ENCODE data around the gene RNF169.
A peak's percentile ranks its signal among the peaks of the same experiment; 100 is the strongest.

The RNF169 gene

DNA sequence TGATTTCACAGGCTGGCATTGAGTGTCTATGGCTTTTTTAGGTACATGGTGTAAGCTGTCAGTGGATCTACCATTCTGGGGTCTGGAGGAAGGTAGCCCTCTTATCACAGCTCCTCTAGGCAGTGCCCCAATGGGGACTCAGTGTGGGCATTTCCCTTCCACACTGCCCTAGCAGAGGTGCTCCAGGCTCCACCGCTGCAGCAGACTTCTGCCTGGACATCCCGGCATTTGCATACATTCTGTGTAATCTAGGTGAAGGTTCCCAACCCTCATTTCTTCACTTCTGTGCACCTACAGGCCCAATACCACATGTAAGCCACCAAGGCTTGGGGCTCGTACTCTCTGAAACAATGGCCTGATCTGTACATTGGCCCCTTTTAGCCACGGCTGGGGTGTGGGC lies 78.3 kb downstream of the RNF169 start:
- DNase-seq, result no peak

- no peak for DNase-seq
Measured at GRCh38 chr11:74837191-74837590, 88.5 kb downstream of the RNF169 start.

GRCh38 chr11:74838188-74838587 lies 89.5 kb downstream of the RNF169 start:
- DNase-seq, result no peak

DNA sequence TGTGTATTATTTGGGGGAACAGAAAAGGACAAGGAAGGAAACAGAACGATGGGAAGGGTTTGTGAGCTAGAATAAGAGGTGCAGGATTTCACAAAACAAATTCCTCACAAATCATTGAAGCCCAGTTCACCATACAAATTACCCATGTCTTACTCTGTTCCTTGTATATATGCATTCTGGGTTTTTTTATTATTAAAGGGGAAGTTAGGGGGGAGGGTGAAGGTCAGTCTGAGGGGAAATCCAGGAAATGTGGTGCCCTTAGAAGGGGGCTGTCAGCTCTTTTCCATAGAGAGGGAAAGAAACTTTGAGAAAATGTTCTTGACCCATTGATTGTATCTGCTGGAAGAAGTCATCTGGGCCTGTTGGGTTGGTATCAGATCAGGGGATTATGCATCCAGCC lies 90.8 kb downstream of the RNF169 start:
- no peak for DNase-seq

GRCh38 chr11:74839971-74840370 lies 91.3 kb downstream of the RNF169 start:
- no peak for DNase-seq

DNA sequence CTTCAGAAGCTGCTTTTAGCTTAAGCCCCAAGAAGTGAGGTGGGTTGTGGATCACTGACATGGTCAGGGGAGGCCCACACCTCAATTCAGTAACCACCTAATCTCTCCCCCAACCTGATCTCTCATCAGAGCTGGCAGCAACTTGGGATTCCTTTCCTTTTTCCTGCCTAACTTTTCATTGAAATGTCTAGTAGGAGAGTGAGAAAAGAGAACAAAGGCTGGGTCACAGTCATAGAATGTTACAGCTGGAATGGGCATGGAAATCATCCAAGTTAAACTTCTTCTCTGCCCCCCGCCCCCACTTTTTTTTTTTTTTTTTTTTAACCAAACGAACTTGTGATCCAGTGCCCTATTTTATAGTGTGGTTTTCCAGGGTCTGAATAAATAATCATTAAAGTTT lies 91.8 kb downstream of the RNF169 start:
- DNase-seq, result no peak

DNA sequence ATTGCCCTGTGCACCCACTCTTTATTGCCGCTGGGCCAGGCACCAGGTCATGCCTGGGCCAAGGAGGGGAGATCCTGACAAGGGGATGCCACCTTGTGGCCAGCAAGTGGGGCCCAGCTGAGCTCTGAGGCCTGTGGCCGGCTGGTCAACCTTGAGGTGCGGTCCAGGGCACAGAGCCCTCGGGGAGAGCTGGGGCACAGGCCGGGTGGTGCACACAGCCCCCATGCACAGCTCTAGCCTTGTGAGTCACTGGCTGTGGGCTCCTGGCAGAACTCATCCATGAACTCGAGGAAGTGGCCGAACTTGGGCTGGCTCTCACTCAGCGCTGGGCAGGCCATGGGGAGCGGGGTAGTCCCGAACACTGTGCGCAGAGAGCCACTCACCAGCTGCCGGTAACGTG lies 94.3 kb downstream of the RNF169 start:
- no peak for DNase-seq

GRCh38 chr11:74844072-74844471 lies 95.4 kb downstream of the RNF169 start:
- DNase-seq, result no peak

DNA sequence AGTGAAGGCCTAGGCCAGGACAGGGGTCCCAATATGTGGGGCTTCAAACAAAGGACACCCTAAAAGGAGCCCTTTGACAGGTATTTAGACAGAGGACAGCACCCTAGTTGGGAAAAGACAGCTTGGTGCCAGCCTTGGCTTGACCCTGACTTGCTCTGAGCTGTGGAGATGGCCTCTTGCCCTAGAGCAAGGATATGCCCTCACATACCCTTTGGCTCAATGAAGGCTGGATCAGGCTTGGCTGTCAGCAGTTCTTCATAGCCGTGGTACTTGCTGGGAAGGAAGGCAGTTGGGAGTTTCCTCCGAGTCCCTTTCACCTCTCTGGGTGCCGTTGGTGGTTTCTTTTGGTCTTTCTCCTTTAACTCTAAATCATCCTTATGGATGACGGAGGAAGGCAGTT lies 96.2 kb downstream of the RNF169 start:
- no peak for DNase-seq

- DNase-seq, result no peak
Measured at GRCh38 chr11:74845978-74846517, 97.4 kb downstream of the RNF169 start.

- no peak for DNase-seq
Measured at GRCh38 chr11:74846770-74847169, 98.1 kb downstream of the RNF169 start.

GRCh38 chr11:74847395-74847794 lies 98.7 kb downstream of the RNF169 start:
- DNase-seq, result no peak

GRCh38 chr11:74847895-74848294 lies 99.2 kb downstream of the RNF169 start:
- DNase-seq, result no peak

DNA sequence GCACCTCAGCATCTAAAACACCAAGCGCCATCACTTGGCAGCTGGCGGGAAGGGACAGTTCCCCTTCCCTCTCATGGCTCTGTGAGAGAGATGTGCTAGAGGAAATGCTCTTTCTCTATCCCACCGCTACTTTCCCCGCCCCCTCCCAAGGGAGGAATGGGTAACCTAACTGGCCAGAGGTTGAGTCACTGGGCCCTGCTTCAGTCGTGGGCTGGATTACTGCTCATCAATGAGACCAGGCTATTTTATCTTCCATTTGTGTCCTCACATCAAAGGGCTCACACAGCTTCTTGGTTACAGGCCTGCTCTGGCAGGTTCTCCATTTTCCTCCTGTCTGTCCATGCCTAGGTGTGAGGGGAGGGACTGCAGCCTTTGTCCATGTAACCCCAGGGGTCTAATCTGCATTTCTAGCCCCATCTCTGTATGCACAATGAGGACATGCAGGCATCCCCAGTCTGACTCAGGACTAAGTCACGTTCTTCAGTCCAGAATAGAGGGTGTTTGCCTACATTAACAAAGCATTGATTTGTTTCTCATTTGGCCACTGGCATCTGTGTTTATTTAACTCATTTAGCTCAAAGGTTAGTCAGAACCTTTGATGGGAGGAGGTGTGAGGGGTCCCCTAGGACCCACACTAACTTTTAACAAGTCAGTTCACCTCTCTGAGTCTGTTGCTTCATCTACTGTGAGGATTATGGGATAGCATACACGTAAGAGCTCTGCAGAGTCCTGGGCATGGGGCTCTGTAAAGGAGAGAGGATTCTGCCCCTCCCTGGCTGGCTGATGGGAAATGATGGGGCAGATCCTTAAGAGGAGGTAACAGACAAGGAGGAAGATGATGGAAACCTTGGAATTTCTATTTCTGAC lies 101.1 kb downstream of the RNF169 start:
- no peak for DNase-seq

DNA sequence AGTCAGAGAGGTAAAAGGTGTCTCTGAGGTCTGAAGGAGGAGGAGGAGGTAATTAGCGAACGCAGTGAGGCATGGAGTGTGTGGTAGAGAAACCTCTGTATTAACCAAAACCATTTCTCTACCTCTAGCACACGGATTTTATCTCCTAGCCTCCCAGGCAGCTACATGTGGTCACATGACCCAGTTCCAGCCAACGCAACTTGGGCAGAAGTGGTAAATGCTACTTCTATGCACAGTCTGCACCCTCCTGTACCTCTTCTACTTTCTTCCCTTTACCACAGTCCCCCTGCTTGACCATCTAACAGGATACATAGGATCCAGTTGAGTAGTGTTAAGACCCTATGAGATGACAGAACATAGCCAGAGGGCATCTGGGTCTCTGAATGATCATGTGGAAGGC lies 104.6 kb downstream of the RNF169 start:
- DNase-seq, result no peak

DNA sequence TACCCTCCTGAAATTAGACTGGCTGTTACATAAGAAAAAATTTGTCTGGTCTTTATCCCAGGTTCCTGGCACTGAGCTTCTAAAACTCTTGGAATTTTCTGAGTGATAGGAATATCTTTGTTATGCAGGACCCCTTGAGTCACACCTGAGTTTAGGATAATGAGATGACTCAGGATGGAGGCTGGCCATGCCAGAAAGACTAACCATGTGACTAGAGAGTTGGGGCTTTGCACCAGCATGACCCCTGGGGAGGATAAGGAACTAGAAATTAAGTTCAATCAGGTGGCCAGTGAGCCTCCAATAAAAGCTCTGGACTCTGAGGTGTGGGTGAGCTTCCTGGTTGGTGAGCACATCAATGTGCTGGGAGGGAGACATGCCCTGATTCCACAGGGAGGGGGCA lies 112.1 kb downstream of the RNF169 start:
- DNase-seq, result no peak

DNA sequence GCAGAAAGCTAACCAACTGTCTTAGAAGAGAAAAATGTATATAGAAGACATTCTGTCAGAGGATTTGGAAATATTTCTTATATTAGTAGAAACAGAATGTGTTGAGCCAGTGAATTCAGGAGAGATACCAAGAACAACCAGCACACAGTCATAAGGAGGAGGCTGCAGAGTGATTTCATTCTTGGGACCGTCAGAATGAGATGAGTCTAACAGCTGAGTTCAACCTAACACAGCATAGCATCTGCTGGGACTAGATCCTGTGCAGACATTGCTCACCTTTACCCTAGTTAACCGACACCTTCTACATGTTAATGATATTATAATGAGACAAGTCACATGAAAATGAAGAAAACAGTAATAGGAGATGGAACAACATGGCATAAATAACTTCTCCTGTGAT lies 114.8 kb downstream of the RNF169 start:
- no peak for DNase-seq

- DNase-seq, result no peak
Measured at GRCh38 chr11:74866557-74866956, 117.9 kb downstream of the RNF169 start.

- DNase-seq, result peak; percentile 20
Measured at GRCh38 chr11:74870485-74870884, 121.8 kb downstream of the RNF169 start.

DNA sequence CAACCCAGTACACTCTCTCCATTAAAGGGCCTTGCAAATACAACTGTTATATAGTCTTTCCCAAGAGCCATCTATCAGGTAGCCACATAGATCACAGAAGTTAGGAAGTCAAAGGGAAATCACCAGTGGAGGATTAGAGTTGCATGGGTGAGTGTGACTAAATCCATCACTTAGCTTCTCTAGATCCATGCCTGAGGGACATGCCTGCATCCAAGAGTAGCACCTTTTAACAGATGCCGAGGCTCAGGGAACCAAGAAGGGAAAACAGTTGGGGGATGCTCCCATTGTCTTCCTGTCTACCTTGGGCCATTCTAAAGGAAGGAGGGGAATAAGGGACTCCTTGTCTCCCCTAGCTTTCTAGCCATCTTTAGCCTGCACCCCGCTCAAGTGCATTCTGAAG lies 122.4 kb downstream of the RNF169 start:
- no peak for DNase-seq

- no peak for DNase-seq
Measured at GRCh38 chr11:74877132-74877531, 128.5 kb downstream of the RNF169 start.

Measured in NCI-H1694 treated with DMSO at 0.1 percent for 48 hours (cell line).